PC-3 (cell line): Measurements from ENCODE around the gene RGS11. TPM values are rescaled to one million over a fixed set of nuclear protein-coding genes. Genes with fewer than 3 reads are reported as not detected.
"Not testable (repeated sequence)": the region's sequence is repeated elsewhere in the genome, so short reads cannot be mapped to it uniquely, and the experiment has no call there.

Source experiments
- ATAC-seq: fragments of 200-7000 bp; cut with Tn5 transposase; 2 replicates; pipeline ENCODE4 v1.9.1; 2020; ENCODE audit warnings: mild to moderate bottlenecking, moderate library complexity
- BruUV-seq: library from RNA; stranded (reverse); fragments of 400-500 nt; replicated peaks from 2 replicates; lab custom pipeline; 2021; lab: Mats Ljungman, UMichigan
- CTCF ChIA-PET: fragments of 300-600 bp; sonication (Branson Sonifier 250); formaldehyde crosslinking; loops from one replicate; lab custom pipeline; 2022; ENCODE audit warnings: antibody characterized with exemption; lab: Charles Lee
- POLR2A ChIA-PET: fragments of 300-600 bp; sonication (Branson Sonifier 250); formaldehyde crosslinking; loops from one replicate; lab custom pipeline; 2022; ENCODE audit warnings: antibody characterized with exemption; ENCODE audit not compliant: unreplicated experiment; lab: Charles Lee
- DNase-seq: peaks from one replicate; pipeline ENCODE4 v3.0.0-alpha.2; 2015
- H2AFZ ChIP-seq: fragments of 300-600 bp; sonication (generic); 2 replicates; pipeline ENCODE4 v1.6.0; 2016; ENCODE audit warnings: antibody characterized with exemption, low read length
- H3F3A ChIP-seq: fragments of 300-600 bp; sonication (generic); one replicate; pipeline ENCODE4 v1.6.0; 2017; ENCODE audit warnings: antibody characterized with exemption, low read length, control low read depth, mild to moderate bottlenecking; ENCODE audit not compliant: unreplicated experiment
- H3K27ac ChIP-seq: fragments of 300-600 bp; sonication (generic); 2 replicates; pipeline ENCODE4 v1.5.1; 2016; ENCODE audit warnings: mild to moderate bottlenecking, low read length
- H3K27me3 ChIP-seq: fragments of 300-600 bp; sonication (generic); 2 replicates; pipeline ENCODE4 v1.6.1; 2016; ENCODE audit warnings: low read length, mixed read lengths
- H3K36me3 ChIP-seq: fragments of 300-600 bp; sonication (generic); 2 replicates; pipeline ENCODE4 v1.6.1; 2016; ENCODE audit warnings: low read depth, mixed run types, low read length, mixed read lengths
- H3K4me1 ChIP-seq: fragments of 300-600 bp; sonication (generic); 2 replicates; pipeline ENCODE4 v1.5.1; 2016; ENCODE audit warnings: low read length; ENCODE audit not compliant: insufficient read depth
- H3K4me2 ChIP-seq: fragments of 300-600 bp; sonication (generic); 2 replicates; pipeline ENCODE4 v1.6.0; 2016; ENCODE audit warnings: low read length
- H3K4me3 ChIP-seq: fragments of 300-600 bp; sonication (generic); 2 replicates; pipeline ENCODE4 v1.5.1; 2016; ENCODE audit warnings: mild to moderate bottlenecking, low read length, mixed read lengths
- H3K79me2 ChIP-seq: fragments of 300-600 bp; sonication (generic); 2 replicates; pipeline ENCODE4 v1.6.1; 2017; ENCODE audit warnings: low read length, mixed read lengths
- H3K9ac ChIP-seq: fragments of 300-600 bp; sonication (generic); 2 replicates; pipeline ENCODE4 v1.6.0; 2016; ENCODE audit warnings: mild to moderate bottlenecking, low read length
- H3K9me2 ChIP-seq: fragments of 300-600 bp; sonication (generic); replicated peaks from 2 replicates; pipeline ENCODE4 v1.6.1; 2016; ENCODE audit warnings: mixed run types, low read length, mixed read lengths
- H3K9me3 ChIP-seq: fragments of 300-600 bp; sonication (generic); 2 replicates; pipeline ENCODE4 v1.6.1; 2016; ENCODE audit warnings: low read length, mixed read lengths
- H4K20me1 ChIP-seq: fragments of 300-600 bp; sonication (generic); 2 replicates; pipeline ENCODE4 v1.6.1; 2016; ENCODE audit warnings: low read length, mixed read lengths
- EZH2 ChIP-seq: fragments of 300-600 bp; sonication (generic); IDR thresholded peaks from one replicate; pipeline ENCODE4 v1.6.1; 2017; ENCODE audit warnings: antibody characterized with exemption, mild to moderate bottlenecking, low read length; ENCODE audit not compliant: unreplicated experiment
- EZH2phosphoT487 ChIP-seq: fragments of 300-600 bp; sonication (generic); IDR thresholded peaks from 2 replicates; pipeline ENCODE4 v1.6.1; 2018; ENCODE audit warnings: mild to moderate bottlenecking, antibody characterized with exemption, low read length, borderline replicate concordance
- intact Hi-C: fragments of 100-400 bp; cut with micrococcal nuclease; formaldehyde crosslinking; loops from 2 replicates; pipeline ENCODE4 v1.9.0; 2023
- total RNA-seq: library from RNA; depleted of rRNA; stranded (reverse); fragments of >200 nt; gene quantifications from 2 replicates; pipeline ENCODE4 v1.2.3, GENCODE V29; 2014
- TF ChIP-seq, protein P1 (sequence below): fragments of 300-600 bp; sonication (generic); conservative IDR thresholded peaks from 2 replicates; pipeline ENCODE4 v1.5.1; 2017; ENCODE audit warnings: antibody characterized with exemption, low read depth, mild to moderate bottlenecking, low read length

Gene RGS11
- total RNA-seq, 1 experiment from 2014 or later = 1.2 TPM

GRCh38 chr16:239948-240277, 35.8 kb downstream of the RGS11 start:
- Histone ChIP-seq H2AFZ (no peak overlapping the region), H3K4me2 (no peak overlapping the region), H3K4me3 (no peak overlapping the region), H3K79me2 (no peaks in the 10 kb centered on the region), H3K9me2 (no peaks in the 10 kb centered on the region), H3K4me1 (no peaks in the 10 kb centered on the region), H4K20me1 (no peaks in the 10 kb centered on the region), H3K36me3 (no peaks in the 10 kb centered on the region), H3K9me3 (no peaks in the 10 kb centered on the region), H3K27ac (no peak overlapping the region), H3K9ac (no peak overlapping the region), H3K27me3 (no peaks in the 10 kb centered on the region), H3F3A (no peaks in the 10 kb centered on the region)
- TF ChIP-seq, protein P1, sequence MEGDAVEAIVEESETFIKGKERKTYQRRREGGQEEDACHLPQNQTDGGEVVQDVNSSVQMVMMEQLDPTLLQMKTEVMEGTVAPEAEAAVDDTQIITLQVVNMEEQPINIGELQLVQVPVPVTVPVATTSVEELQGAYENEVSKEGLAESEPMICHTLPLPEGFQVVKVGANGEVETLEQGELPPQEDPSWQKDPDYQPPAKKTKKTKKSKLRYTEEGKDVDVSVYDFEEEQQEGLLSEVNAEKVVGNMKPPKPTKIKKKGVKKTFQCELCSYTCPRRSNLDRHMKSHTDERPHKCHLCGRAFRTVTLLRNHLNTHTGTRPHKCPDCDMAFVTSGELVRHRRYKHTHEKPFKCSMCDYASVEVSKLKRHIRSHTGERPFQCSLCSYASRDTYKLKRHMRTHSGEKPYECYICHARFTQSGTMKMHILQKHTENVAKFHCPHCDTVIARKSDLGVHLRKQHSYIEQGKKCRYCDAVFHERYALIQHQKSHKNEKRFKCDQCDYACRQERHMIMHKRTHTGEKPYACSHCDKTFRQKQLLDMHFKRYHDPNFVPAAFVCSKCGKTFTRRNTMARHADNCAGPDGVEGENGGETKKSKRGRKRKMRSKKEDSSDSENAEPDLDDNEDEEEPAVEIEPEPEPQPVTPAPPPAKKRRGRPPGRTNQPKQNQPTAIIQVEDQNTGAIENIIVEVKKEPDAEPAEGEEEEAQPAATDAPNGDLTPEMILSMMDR = no peak
- ATAC-seq (no peak), DNase-seq (no peak)
- POLR2A ChIA-PET = no interaction called here
- no TSS peak for BruUV-seq
- intact Hi-C loops = no loop called here
- CTCF ChIA-PET = no interaction called here

DNA sequence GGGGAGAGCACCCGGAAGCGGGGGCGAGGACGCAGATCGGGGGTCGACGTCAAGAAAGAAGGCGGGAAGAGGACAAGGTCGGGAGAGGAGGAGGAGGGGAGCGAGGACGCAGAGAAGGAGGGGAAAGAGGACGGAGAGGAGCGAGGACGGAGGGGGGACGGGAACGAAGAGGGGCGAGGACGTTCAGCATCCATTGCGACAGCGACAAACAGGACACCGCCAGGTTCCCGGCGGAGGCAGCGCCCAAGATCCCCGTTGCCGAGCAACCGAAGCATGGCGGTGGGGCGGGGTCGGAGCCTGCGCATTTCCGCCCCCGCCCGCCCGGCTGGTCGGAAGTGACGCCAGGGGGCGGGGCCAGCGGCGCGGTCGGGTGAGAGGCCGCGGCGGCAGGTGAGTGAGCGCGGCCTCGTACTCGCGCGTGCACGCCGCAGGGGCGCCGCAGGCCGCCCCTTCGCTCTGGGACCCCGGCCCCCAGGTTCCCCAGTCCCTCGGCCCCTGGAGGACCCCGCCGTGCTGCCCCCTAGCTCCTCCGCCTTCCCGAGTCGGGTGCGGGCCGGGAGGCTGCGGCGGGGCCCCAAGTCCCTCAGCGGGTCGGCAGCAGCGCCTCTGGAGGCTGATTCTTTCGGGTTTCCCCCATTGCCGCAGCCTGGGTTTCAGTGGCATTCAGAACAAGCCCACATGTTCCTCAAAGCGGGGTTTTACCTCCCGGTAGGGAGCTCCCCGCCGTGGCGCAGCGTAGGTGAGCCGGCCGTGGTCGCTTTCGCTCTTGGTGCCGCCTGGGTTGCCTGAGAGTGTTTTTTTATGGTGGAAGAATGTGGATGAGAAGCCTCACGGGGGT, 41.1 kb downstream of the RGS11 start, which contains the start of gene FAM234A:
TSS of gene FAM234A (plus strand) at position 354 of the 838 bp plus-strand sequence. CDS start 19,593 bp downstream, outside the sequence.
- no peak for TF ChIP-seq EZH2phosphoT487
- TF ChIP-seq, protein P1 = peak; percentile 35
- Histone ChIP-seq H3K36me3 (no peaks in the 10 kb centered on the region), H3F3A (no peaks in the 10 kb centered on the region), H3K4me2 (peak within 1 kb of the TSS; percentile 93), H2AFZ (peak within 1 kb of the TSS; percentile 82), H3K9ac (peak within 1 kb of the TSS; percentile 97), H3K27ac (peak within 1 kb of the TSS; percentile 89), H3K4me3 (peak within 1 kb of the TSS; percentile 95), H3K9me3 (no peaks in the 10 kb centered on the region), H3K9me2 (no peaks in the 10 kb centered on the region), H3K79me2 (no peaks in the 10 kb centered on the region), H3K4me1 (no peaks in the 10 kb centered on the region), H3K27me3 (no peaks in the 10 kb centered on the region), H4K20me1 (no peaks in the 10 kb centered on the region)
- ChIA-PET POLR2A (interaction anchor here (0.6 to 0.7 kb wide), 2 partner anchors 118 to 128 kb away, joined by 3 to 36 read pairs; no protein-coding TSS in a partner anchor), CTCF (interaction anchor here (0.7 kb wide), 2 partner anchors 39 to 190 kb away, joined by 3 to 6 read pairs; no protein-coding TSS in a partner anchor)
- ATAC-seq (peak; percentile 85), DNase-seq (peak; percentile 91)
- intact Hi-C loops = no loop called here
- BruUV-seq = no TSS peak

DNA sequence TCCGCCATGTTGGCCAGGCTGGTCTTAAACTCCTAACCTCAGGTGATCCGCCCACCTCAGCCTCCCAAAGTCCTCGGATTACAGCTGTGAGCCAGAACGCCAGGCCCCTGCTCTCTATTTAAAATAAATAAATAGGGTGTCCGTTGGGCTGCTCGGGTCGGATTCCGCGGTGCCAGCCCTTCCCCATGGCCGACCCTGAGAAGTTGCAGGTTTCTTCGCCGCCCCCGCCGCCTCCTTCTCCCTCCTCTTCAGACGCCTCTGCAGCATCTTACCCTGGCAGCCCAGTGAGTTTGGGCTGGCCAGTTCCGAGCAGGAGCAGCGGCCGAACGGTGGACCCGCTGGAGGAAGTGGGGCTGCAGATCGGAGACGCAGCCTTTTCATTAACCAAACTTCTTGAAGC, 44.8 kb downstream of the RGS11 start:
- ChIA-PET CTCF (no interaction called here), POLR2A (no interaction called here)
- peaks cover 28% of the 10 kb centered on the region for H4K20me1 ChIP-seq
- TF ChIP-seq EZH2phosphoT487 (no peak), EZH2 (no peak)
- TF ChIP-seq, protein P1 = no peak
- H3K4me1 ChIP-seq = peaks cover 23% of the 10 kb centered on the region
- H3K9me2 ChIP-seq = no peaks in the 10 kb centered on the region
- H3K9me3 ChIP-seq = no peaks in the 10 kb centered on the region
- H3K79me2 ChIP-seq = peaks cover 33% of the 10 kb centered on the region
- intact Hi-C loops = no loop called here
- H3F3A ChIP-seq = no peaks in the 10 kb centered on the region
- H3K4me2 ChIP-seq = no peak overlapping the region
- no peak for ATAC-seq
- H3K36me3 ChIP-seq = peaks cover 17% of the 10 kb centered on the region
- H3K27ac ChIP-seq = no peak overlapping the region
- no peak overlapping the region for H3K9ac ChIP-seq
- no peaks in the 10 kb centered on the region for H3K27me3 ChIP-seq
- H2AFZ ChIP-seq = no peak overlapping the region
- BruUV-seq = no TSS peak
- no peak for DNase-seq
- H3K4me3 ChIP-seq = no peak overlapping the region

DNA sequence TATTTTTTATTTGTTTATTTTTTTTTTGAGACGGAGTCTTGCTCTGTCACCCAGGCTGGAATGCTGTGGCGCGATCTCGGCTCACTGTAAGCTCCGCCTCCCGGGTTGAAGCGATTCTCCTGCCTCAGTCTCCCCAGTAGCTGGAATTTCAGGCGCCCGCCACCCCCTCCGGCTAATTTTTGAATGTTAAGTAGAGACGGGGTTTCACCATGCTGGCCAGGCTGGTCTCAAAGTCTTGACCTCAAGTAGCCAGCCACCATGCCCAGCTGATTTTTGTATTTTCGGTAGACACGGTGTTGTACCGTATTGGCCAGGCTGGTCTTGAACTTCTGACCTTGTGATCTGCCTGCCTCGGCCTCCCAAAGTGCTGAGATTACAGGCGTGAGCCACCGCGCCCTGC, 45.4 kb downstream of the RGS11 start:
- H2AFZ ChIP-seq, POLR2A ChIA-PET, intact Hi-C loops, DNase-seq, H3K4me2 ChIP-seq, BruUV-seq, CTCF ChIA-PET, ATAC-seq, H3K27ac ChIP-seq, H3F3A ChIP-seq, H3K9me3 ChIP-seq, H3K27me3 ChIP-seq, H3K9ac ChIP-seq, H3K4me3 ChIP-seq, H3K9me2 ChIP-seq: not testable (repeated sequence)
- Histone ChIP-seq H3K4me1 (peaks cover 25% of the 10 kb centered on the region), H3K36me3 (peaks cover 21% of the 10 kb centered on the region), H3K79me2 (peaks cover 37% of the 10 kb centered on the region), H4K20me1 (peaks cover 28% of the 10 kb centered on the region)
